GM23338 (cell line): Measurements from ENCODE around the gene ANKRD36B. TPM values are rescaled to one million over a fixed set of nuclear protein-coding genes. Genes with fewer than 3 reads are reported as not detected.
"Not testable (repeated sequence)": the region's sequence is repeated elsewhere in the genome, so short reads cannot be mapped to it uniquely, and the experiment has no call there.

Experiments used
- ATAC-seq: fragments of 200-7000 bp; cut with Tn5 transposase; 3 replicates; pipeline ENCODE4 v1.9.1; 2020
- DNase-seq: peaks from one replicate; pipeline ENCODE4 v3.0.0-alpha.2; 2015; ENCODE audit warnings: low spot score
- H2AFZ ChIP-seq: fragments of 200-600 bp; sonication (generic); 2 replicates; pipeline ENCODE4 v1.8.0; 2016; ENCODE audit warnings: antibody characterized with exemption, mild to moderate bottlenecking, moderate library complexity
- H3F3A ChIP-seq: fragments of 200-600 bp; sonication (generic); replicated peaks from 2 replicates; pipeline ENCODE4 v1.8.0; 2017; ENCODE audit warnings: antibody characterized with exemption, mixed run types, low read depth
- H3K27ac ChIP-seq: fragments of 200-600 bp; sonication (generic); 2 replicates; pipeline ENCODE4 v1.6.1; 2016; ENCODE audit warnings: low read depth
- H3K27me3 ChIP-seq: fragments of 200-600 bp; sonication (generic); 2 replicates; pipeline ENCODE4 v1.8.0; 2016; ENCODE audit warnings: mild to moderate bottlenecking, mixed run types, moderate library complexity; ENCODE audit not compliant: insufficient read depth
- H3K36me3 ChIP-seq: fragments of 200-600 bp; sonication (generic); 2 replicates; pipeline ENCODE4 v1.8.0; 2016; ENCODE audit warnings: mild to moderate bottlenecking; ENCODE audit not compliant: insufficient read depth
- H3K4me1 ChIP-seq: fragments of 200-600 bp; sonication (generic); 2 replicates; pipeline ENCODE4 v1.8.0; 2016; ENCODE audit warnings: mild to moderate bottlenecking, moderate library complexity; ENCODE audit not compliant: insufficient read depth
- H3K4me2 ChIP-seq: fragments of 200-600 bp; sonication (generic); 2 replicates; pipeline ENCODE4 v1.7.1; 2017; ENCODE audit warnings: mixed run types
- H3K4me3 ChIP-seq: fragments of 200-600 bp; sonication (generic); 2 replicates; pipeline ENCODE4 v1.6.1; 2016; ENCODE audit warnings: mixed run types
- H3K79me2 ChIP-seq: fragments of 200-600 bp; sonication (generic); replicated peaks from 2 replicates; pipeline ENCODE4 v1.8.0; 2017; ENCODE audit warnings: mild to moderate bottlenecking; ENCODE audit not compliant: insufficient read depth
- H3K9me2 ChIP-seq: fragments of 200-600 bp; sonication (generic); 2 replicates; pipeline ENCODE4 v1.8.0; 2017; ENCODE audit not compliant: insufficient read depth
- H4K20me1 ChIP-seq: fragments of 200-600 bp; sonication (generic); replicated peaks from 2 replicates; pipeline ENCODE4 v1.8.0; 2017; ENCODE audit warnings: mild to moderate bottlenecking; ENCODE audit not compliant: insufficient read depth
- H3K27ac Mint-ChIP-seq: 2 replicates; pipeline ENCODE4 v1.8.0; 2020; ENCODE audit warnings: inconsistent platforms, mild to moderate bottlenecking, moderate library complexity, mixed read lengths
- H3K27me3 Mint-ChIP-seq: 3 replicates; pipeline ENCODE4 v1.8.0; 2022; ENCODE audit warnings: low read depth, mild to moderate bottlenecking, moderate library complexity, mixed read lengths, inconsistent platforms; ENCODE audit not compliant: insufficient read depth, poor library complexity
- H3K36me3 Mint-ChIP-seq: 3 replicates; pipeline ENCODE4 v1.8.0; 2021; ENCODE audit warnings: low read depth, mild to moderate bottlenecking, inconsistent platforms, moderate library complexity, mixed read lengths
- H3K4me1 Mint-ChIP-seq: 3 replicates; pipeline ENCODE4 v1.8.0; 2020; ENCODE audit warnings: mild to moderate bottlenecking, inconsistent platforms, mixed read lengths
- H3K4me3 Mint-ChIP-seq: 3 replicates; pipeline ENCODE4 v1.8.0; 2021; ENCODE audit warnings: moderate library complexity, mild to moderate bottlenecking, inconsistent platforms, mixed read lengths
- H3K9me3 Mint-ChIP-seq: 3 replicates; pipeline ENCODE4 v1.8.0; 2020; ENCODE audit warnings: moderate library complexity, mild to moderate bottlenecking, inconsistent platforms, mixed read lengths
- polyA plus RNA-seq: library from polyadenylated mRNA; unstranded; fragments of >200 nt; fragmentation: Nextera tagmentation; extraction: Ambion mirVana; gene quantifications from 2 replicates; pipeline ENCODE4 v1.2.1, GENCODE V29; 2016
- total RNA-seq: library from RNA; depleted of rRNA; stranded (reverse); fragments of >200 nt; shearing (Covaris generic); gene quantifications from 2 replicates; pipeline ENCODE4 v1.2.3, GENCODE V29; 2014; rRNA removed

Gene ANKRD36B
- total and polyA plus RNA-seq, 2 experiments from 2014 or later: 14.5 to 15.7 TPM

- H3K27ac Mint-ChIP-seq, H3K27ac ChIP-seq, H3K9me2 ChIP-seq, H3K4me1 ChIP-seq, H2AFZ ChIP-seq, DNase-seq, H4K20me1 ChIP-seq, H3K4me1 Mint-ChIP-seq, H3K4me3 ChIP-seq, H3K79me2 ChIP-seq, H3F3A ChIP-seq, H3K4me3 Mint-ChIP-seq, H3K4me2 ChIP-seq, H3K27me3 ChIP-seq, H3K27me3 Mint-ChIP-seq, ATAC-seq: not testable (repeated sequence)
- H3K36me3 ChIP-seq: peaks cover 17% of the 10 kb centered on the region
- Mint-ChIP-seq H3K36me3 (peaks cover 41% of the 10 kb centered on the region), H3K9me3 (peaks cover 37% of the 10 kb centered on the region)
These were observed 66.6 kb downstream of the ANKRD36B start for GRCh38 chr2:97522916-97523555.

DNA sequence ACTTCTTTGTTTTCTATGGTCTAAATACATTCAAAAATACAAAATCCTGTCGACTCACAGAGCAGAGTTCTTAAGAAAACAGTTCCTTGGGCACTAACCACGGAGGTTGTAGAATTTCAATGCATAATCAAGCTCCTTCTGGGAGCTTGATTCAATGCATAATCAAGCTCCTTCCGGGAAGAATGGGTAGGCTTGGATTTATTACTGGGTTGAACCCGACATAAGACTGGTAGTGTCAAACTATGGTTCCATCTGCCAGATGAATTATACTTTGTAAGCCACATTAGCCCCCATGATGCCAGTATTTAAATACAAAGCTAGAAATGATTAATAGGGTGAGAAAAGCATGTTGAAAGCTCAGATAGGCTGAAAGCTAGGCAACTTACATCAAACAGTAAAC, 94.0 kb downstream of the ANKRD36B start:
- not testable (repeated sequence) for H2AFZ ChIP-seq, H4K20me1 ChIP-seq, H3K4me2 ChIP-seq, H3K36me3 ChIP-seq, H3K4me3 Mint-ChIP-seq, DNase-seq, H3K4me1 ChIP-seq, H3K9me3 Mint-ChIP-seq, H3K79me2 ChIP-seq, H3K9me2 ChIP-seq, H3K27me3 ChIP-seq, H3F3A ChIP-seq, ATAC-seq, H3K4me3 ChIP-seq, H3K4me1 Mint-ChIP-seq, H3K27ac Mint-ChIP-seq, H3K36me3 Mint-ChIP-seq, H3K27me3 Mint-ChIP-seq, H3K27ac ChIP-seq

GRCh38 chr2:97490141-97490540, 99.5 kb downstream of the ANKRD36B start:
- not testable (repeated sequence) for H3F3A ChIP-seq, H3K27ac ChIP-seq, H3K9me3 Mint-ChIP-seq, H3K27me3 ChIP-seq, ATAC-seq, H3K4me3 ChIP-seq, H3K9me2 ChIP-seq, H2AFZ ChIP-seq, H3K4me3 Mint-ChIP-seq, H3K27ac Mint-ChIP-seq, H3K36me3 Mint-ChIP-seq, DNase-seq, H3K36me3 ChIP-seq, H3K79me2 ChIP-seq, H3K4me2 ChIP-seq, H3K4me1 ChIP-seq, H3K4me1 Mint-ChIP-seq, H3K27me3 Mint-ChIP-seq, H4K20me1 ChIP-seq

Other genes with a start within 250 kb of the ANKRD36B start
- gene COX5B, start 56.2 kb upstream of the ANKRD36B start, total RNA-seq: 260 and 305 TPM in 2 replicates
- 666 and 733 TPM in 2 replicates for gene COX5B, start 56.2 kb upstream of the ANKRD36B start, polyA plus RNA-seq
- 41.5 and 42.5 TPM in 2 replicates for gene ACTR1B, start 74.2 kb upstream of the ANKRD36B start, total RNA-seq
- gene ACTR1B, start 74.2 kb upstream of the ANKRD36B start, polyA plus RNA-seq: 27.2 and 27.4 TPM in 2 replicates
- 2.6 and 2.9 TPM in 2 replicates for gene C2orf92, start 79.8 kb upstream of the ANKRD36B start, total RNA-seq
- gene C2orf92, start 79.8 kb upstream of the ANKRD36B start, polyA plus RNA-seq: 1.7 and 2.6 TPM in 2 replicates
- 0.12 and 0.42 TPM in 2 replicates for gene ZAP70, start 123.7 kb upstream of the ANKRD36B start, total RNA-seq
- gene ZAP70, start 123.7 kb upstream of the ANKRD36B start, polyA plus RNA-seq: not detected in 2 replicates